ENCODE data around the gene MTHFR.
A peak's percentile ranks its signal among the peaks of the same experiment; 100 is the strongest.

Gene MTHFR

GRCh38 chr1:11822091-11822490 lies 16.3 kb upstream of the MTHFR start:
- Histone ChIP-seq H3K79me1 (replicated peaks; ENCODE audit: low read length, poor library complexity, severe bottlenecking) (peaks cover 27% of the 10 kb centered on the region), H3K23ac (ENCODE audit: low read length in 2 of 2) (no peak overlapping the region), H2BK15ac (ENCODE audit: low read depth, poor library complexity, severe bottlenecking) (no peak overlapping the region), H4K91ac (ENCODE audit: low read length) (no peak overlapping the region), H2BK5ac (ENCODE audit: low read depth, low read length, poor library complexity, severe bottlenecking) (peak overlapping the region; percentile 49), H3K14ac (ENCODE audit: low read length in 2 of 2) (no peak overlapping the region), H3K9me3 (ENCODE audit: control insufficient read depth, low read length) (no peaks in the 10 kb centered on the region), H3K36me3 (ENCODE audit: control insufficient read depth in 1 of 2, insufficient read depth in 2 of 2, low read depth in 1 of 2, low read length in 2 of 2) (peaks cover 61 to 97% of the 10 kb centered on the region in 2 experiments), H3K18ac (ENCODE audit: low read depth in 1 of 2, low read length in 2 of 2) (no peak overlapping the region), H3K4me2 (ENCODE audit: low read length, poor library complexity, severe bottlenecking) (no peak overlapping the region), H3K9ac (ENCODE audit: low read length) (no peak overlapping the region), H2AK5ac (ENCODE audit: low read length, severe bottlenecking) (peak overlapping the region; percentile 7), H3K4ac (ENCODE audit: low read depth in 1 of 2, low read length in 2 of 2) (no peak overlapping the region), H2AFZ (ENCODE audit: low read depth, low read length) (no peak overlapping the region), H3K4me3 (ENCODE audit: insufficient read depth in 1 of 2, low read depth in 1 of 2, low read length in 2 of 2) (no peak overlapping the region), H2BK120ac (ENCODE audit: low read depth, low read length) (no peak overlapping the region), H3K27me3 (ENCODE audit: control insufficient read depth in 1 of 2, insufficient read depth in 1 of 2, low read length in 2 of 2) (no peaks in the 10 kb centered on the region), H2BK12ac (ENCODE audit: low read length in 2 of 2) (no peak overlapping the region), H3K27ac (ENCODE audit: low read length, poor library complexity, severe bottlenecking) (peak overlapping the region; percentile 85), H3K4me1 (ENCODE audit: control insufficient read depth, insufficient read depth, low read depth, low read length) (peaks cover 5% of the 10 kb centered on the region), H4K8ac (ENCODE audit: low read length) (no peak overlapping the region)
- 74% methylated on average over 2 of the region's 3 CpGs for WGBS
- DNase-seq, result no peak

- H3K79me1 ChIP-seq (replicated peaks; ENCODE audit: low read length, poor library complexity, severe bottlenecking), result peaks cover 27% of the 10 kb centered on the region
- WGBS, result 98% methylated on average over 12 of the region's 12 CpGs
Observed at GRCh38 chr1:11817192-11817591, 11.4 kb upstream of the MTHFR start.

GRCh38 chr1:11813021-11813420 lies 7.3 kb upstream of the MTHFR start:
- Histone ChIP-seq H3K4me3 (ENCODE audit: insufficient read depth in 1 of 2, low read depth in 1 of 2, low read length in 2 of 2) (no peak overlapping the region), H2BK12ac (ENCODE audit: low read length in 2 of 2) (no peak overlapping the region), H3K9ac (ENCODE audit: low read length) (no peak overlapping the region), H3K4ac (ENCODE audit: low read depth in 1 of 2, low read length in 2 of 2) (no peak overlapping the region), H3K4me2 (ENCODE audit: low read length, poor library complexity, severe bottlenecking) (no peak overlapping the region), H3K27me3 (ENCODE audit: control insufficient read depth in 1 of 2, insufficient read depth in 1 of 2, low read length in 2 of 2) (no peaks in the 10 kb centered on the region), H3K79me1 (replicated peaks; ENCODE audit: low read length, poor library complexity, severe bottlenecking) (peaks cover 35% of the 10 kb centered on the region), H2AFZ (ENCODE audit: low read depth, low read length) (no peak overlapping the region), H3K36me3 (ENCODE audit: control insufficient read depth in 1 of 2, insufficient read depth in 2 of 2, low read depth in 1 of 2, low read length in 2 of 2) (peaks cover 39 to 92% of the 10 kb centered on the region in 2 experiments), H3K18ac (ENCODE audit: low read depth in 1 of 2, low read length in 2 of 2) (no peak overlapping the region), H3K23ac (ENCODE audit: low read length in 2 of 2) (no peak overlapping the region), H2BK15ac (ENCODE audit: low read depth, poor library complexity, severe bottlenecking) (no peak overlapping the region), H3K4me1 (ENCODE audit: control insufficient read depth, insufficient read depth, low read depth, low read length) (no peaks in the 10 kb centered on the region), H3K14ac (ENCODE audit: low read length in 2 of 2) (no peak overlapping the region), H2BK120ac (ENCODE audit: low read depth, low read length) (no peak overlapping the region), H3K9me3 (ENCODE audit: control insufficient read depth, low read length) (no peaks in the 10 kb centered on the region), H4K91ac (ENCODE audit: low read length) (no peak overlapping the region), H4K8ac (ENCODE audit: low read length) (no peak overlapping the region), H3K27ac (ENCODE audit: low read length, poor library complexity, severe bottlenecking) (no peak overlapping the region), H2BK5ac (ENCODE audit: low read depth, low read length, poor library complexity, severe bottlenecking) (no peak overlapping the region), H2AK5ac (ENCODE audit: low read length, severe bottlenecking) (no peak overlapping the region)
- 94% methylated on average over 3 of the region's 5 CpGs for WGBS
- DNase-seq, result no peak

More at GRCh38 chr1:11817192-11817591, 11.4 kb upstream of the MTHFR start:
- no peak for DNase-seq
- no peak overlapping the region for H4K91ac ChIP-seq (ENCODE audit: low read length)
- no peak overlapping the region for H3K4ac ChIP-seq (ENCODE audit: low read depth in 1 of 2, low read length in 2 of 2)
- no peaks in the 10 kb centered on the region for H3K9me3 ChIP-seq (ENCODE audit: control insufficient read depth, low read length)
- no peak overlapping the region for H3K9ac ChIP-seq (ENCODE audit: low read length)
- H4K8ac ChIP-seq (ENCODE audit: low read length), result no peak overlapping the region
- no peak overlapping the region for H2AK5ac ChIP-seq (ENCODE audit: low read length, severe bottlenecking)
- H3K36me3 ChIP-seq (ENCODE audit: control insufficient read depth in 1 of 2, insufficient read depth in 2 of 2, low read depth in 1 of 2, low read length in 2 of 2), result peaks cover 34 to 92% of the 10 kb centered on the region in 2 experiments
- no peak overlapping the region for H2BK12ac ChIP-seq (ENCODE audit: low read length in 2 of 2)
- H3K14ac ChIP-seq (ENCODE audit: low read length in 2 of 2), result no peak overlapping the region
- H2BK120ac ChIP-seq (ENCODE audit: low read depth, low read length), result no peak overlapping the region
- H3K23ac ChIP-seq (ENCODE audit: low read length in 2 of 2), result no peak overlapping the region
- no peak overlapping the region for H3K4me2 ChIP-seq (ENCODE audit: low read length, poor library complexity, severe bottlenecking)
- H2BK5ac ChIP-seq (ENCODE audit: low read depth, low read length, poor library complexity, severe bottlenecking), result no peak overlapping the region
- H3K27ac ChIP-seq (ENCODE audit: low read length, poor library complexity, severe bottlenecking), result no peak overlapping the region
- H2BK15ac ChIP-seq (ENCODE audit: low read depth, poor library complexity, severe bottlenecking), result no peak overlapping the region
- peaks cover 1% of the 10 kb centered on the region for H3K4me1 ChIP-seq (ENCODE audit: control insufficient read depth, insufficient read depth, low read depth, low read length)
- H3K4me3 ChIP-seq (ENCODE audit: insufficient read depth in 1 of 2, low read depth in 1 of 2, low read length in 2 of 2), result no peak overlapping the region
- no peak overlapping the region for H3K18ac ChIP-seq (ENCODE audit: low read depth in 1 of 2, low read length in 2 of 2)
- no peak overlapping the region for H2AFZ ChIP-seq (ENCODE audit: low read depth, low read length)
- no peaks in the 10 kb centered on the region for H3K27me3 ChIP-seq (ENCODE audit: control insufficient read depth in 1 of 2, insufficient read depth in 1 of 2, low read length in 2 of 2)

- H2AFZ ChIP-seq (ENCODE audit: low read depth, low read length), result no peak overlapping the region
- H2BK120ac ChIP-seq (ENCODE audit: low read depth, low read length), result no peak overlapping the region
- peak overlapping the region in 1 of 2 experiments; percentile 96 for H3K4me3 ChIP-seq (ENCODE audit: insufficient read depth in 1 of 2, low read depth in 1 of 2, low read length in 2 of 2)
- H3K27ac ChIP-seq (ENCODE audit: low read length, poor library complexity, severe bottlenecking), result peak overlapping the region; percentile 71
- H3K36me3 ChIP-seq (ENCODE audit: control insufficient read depth in 1 of 2, insufficient read depth in 2 of 2, low read depth in 1 of 2, low read length in 2 of 2), result peaks cover 19 to 50% of the 10 kb centered on the region in 2 experiments
- H3K14ac ChIP-seq (ENCODE audit: low read length in 2 of 2), result no peak overlapping the region
- no peak for DNase-seq
- peaks cover 15% of the 10 kb centered on the region for H3K79me1 ChIP-seq (replicated peaks; ENCODE audit: low read length, poor library complexity, severe bottlenecking)
- no peak overlapping the region for H4K8ac ChIP-seq (ENCODE audit: low read length)
- H3K27me3 ChIP-seq (ENCODE audit: control insufficient read depth in 1 of 2, insufficient read depth in 1 of 2, low read length in 2 of 2), result no peaks in the 10 kb centered on the region
- H2BK15ac ChIP-seq (ENCODE audit: low read depth, poor library complexity, severe bottlenecking), result no peak overlapping the region
- H2BK5ac ChIP-seq (ENCODE audit: low read depth, low read length, poor library complexity, severe bottlenecking), result no peak overlapping the region
- peak overlapping the region; percentile 88 for H3K4me2 ChIP-seq (ENCODE audit: low read length, poor library complexity, severe bottlenecking)
- no peaks in the 10 kb centered on the region for H3K9me3 ChIP-seq (ENCODE audit: control insufficient read depth, low read length)
- H3K9ac ChIP-seq (ENCODE audit: low read length), result peak overlapping the region; percentile 94
- H3K18ac ChIP-seq (ENCODE audit: low read depth in 1 of 2, low read length in 2 of 2), result no peak overlapping the region
- no peak overlapping the region for H2AK5ac ChIP-seq (ENCODE audit: low read length, severe bottlenecking)
- no peak overlapping the region for H4K91ac ChIP-seq (ENCODE audit: low read length)
- no peak overlapping the region for H2BK12ac ChIP-seq (ENCODE audit: low read length in 2 of 2)
- no peak overlapping the region for H3K23ac ChIP-seq (ENCODE audit: low read length in 2 of 2)
- H3K4ac ChIP-seq (ENCODE audit: low read depth in 1 of 2, low read length in 2 of 2), result no peak overlapping the region
- WGBS, result 29% methylated on average over 1 of the region's 2 CpGs
- H3K4me1 ChIP-seq (ENCODE audit: control insufficient read depth, insufficient read depth, low read depth, low read length), result peaks cover 26% of the 10 kb centered on the region
Observed at GRCh38 chr1:11807133-11807532, 1.4 kb upstream of the MTHFR start.

Data from mesenchymal stem cell (in vitro differentiated cells and primary cell).